Measurements from ENCODE around the gene UBD. TPM values are rescaled to one million over a fixed set of nuclear protein-coding genes. Genes with fewer than 3 reads are reported as not detected.

UBD gene
- not detected in 2 replicates for total RNA-seq

GRCh38 chr6:29559524-29560287 lies at the start of gene UBD:
UBD (minus strand) TSS chr6:29559732; CDS start chr6:29559701, 31 bp downstream.

GRCh38 chr6:29584821-29585220 lies 25.3 kb upstream of the UBD start, which contains the start of gene OR2H2:
OR2H2 (plus strand) TSS chr6:29585121; CDS start chr6:29587945, 2,824 bp downstream.

Small RNA genes lying within 50 kb of the gene (small RNA-seq; reads per million reads assigned to genes)
- gene SNORD32B: not detected
- not detected for gene TMEM183AP1

Other genes with a start within 250 kb of the UBD start
- gene OR5V1, start 190.9 kb downstream of the UBD start, total RNA-seq: not detected in 2 replicates
- not detected in 2 replicates for gene OR12D3, start 184.4 kb downstream of the UBD start, total RNA-seq
- not detected in 2 replicates for gene OR12D2, start 164.1 kb downstream of the UBD start, total RNA-seq
- gene OR12D1, start 144.8 kb downstream of the UBD start, total RNA-seq: not detected in 2 replicates
- gene OR10C1, start 120.4 kb downstream of the UBD start, total RNA-seq: not detected in 2 replicates
- gene OR11A1, start 102.7 kb downstream of the UBD start, total RNA-seq: not detected in 2 replicates
- not detected in 2 replicates for gene OR2H1, start 102.6 kb downstream of the UBD start, total RNA-seq
- not detected in 2 replicates for gene MAS1L, start 71.8 kb downstream of the UBD start, total RNA-seq
- gene OR2H2, start 25.4 kb upstream of the UBD start, total RNA-seq: not detected in 2 replicates
- 15.5 and 16.6 TPM in 2 replicates for gene GABBR1, start 73.5 kb upstream of the UBD start, total RNA-seq
- not detected in 2 replicates for gene MOG, start 97.4 kb upstream of the UBD start, total RNA-seq
- 0.24 TPM in 1 of 2 replicates, not detected in the other for gene ZFP57, start 121.4 kb upstream of the UBD start, total RNA-seq
- gene HLA-F, start 163.7 kb upstream of the UBD start, total RNA-seq: 13.7 and 15.9 TPM in 2 replicates

All from hair follicle dermal papilla cell (primary cell).